ENCODE results near the gene POPDC2.

DNA sequence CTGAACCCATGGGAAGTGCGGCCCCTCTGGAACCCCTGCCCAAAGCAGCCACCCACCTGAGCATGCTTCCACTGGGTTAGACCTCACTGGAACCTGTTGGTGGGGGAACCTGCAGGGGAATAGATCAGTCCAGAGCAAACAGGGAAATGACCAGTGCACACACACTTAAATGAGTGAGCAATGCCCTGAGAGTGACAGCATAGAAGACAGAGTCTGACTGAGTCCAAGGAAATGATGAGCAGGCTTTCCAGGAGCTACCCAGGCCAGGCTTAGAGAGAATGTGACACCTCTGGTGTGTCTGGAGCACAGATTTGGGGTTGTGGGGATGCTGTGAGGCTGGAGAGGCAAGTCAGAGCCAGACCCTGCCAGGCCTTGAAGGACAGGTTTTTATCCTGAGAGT lies 34.2 kb downstream of the POPDC2 start:
- TF ChIP-seq POLR2A (IDR thresholded peaks at IDR 0.05) (no peak), CTCF (IDR thresholded peaks at IDR 0.05) (no peak)
